NCI-H2029 (cell line): ENCODE measurements around the gene GNLY.
"Not testable (repeated sequence)": the region's sequence is repeated elsewhere in the genome, so short reads cannot be mapped to it uniquely, and the experiment has no call there.

ENCODE experiments used
- DNase-seq: peaks from one replicate; lab custom pipeline; 2025; lab: John Stamatoyannopoulos, UW

GNLY gene

GRCh38 chr2:85710687-85711577 lies 16.8 kb downstream of the GNLY start:
- DNase-seq: peak; percentile 75

- DNase-seq: no peak
These were observed 17.5 kb downstream of the GNLY start for GRCh38 chr2:85711578-85712060.

GRCh38 chr2:85712336-85712735 lies 18.2 kb downstream of the GNLY start:
- DNase-seq: no peak

- peak; percentile 29 for DNase-seq
These were observed 18.9 kb downstream of the GNLY start for GRCh38 chr2:85712849-85713612.

GRCh38 chr2:85713836-85714235 lies 19.7 kb downstream of the GNLY start:
- DNase-seq: peak; percentile 84

GRCh38 chr2:85714421-85714820 lies 20.3 kb downstream of the GNLY start:
- not testable (repeated sequence) for DNase-seq

- no peak for DNase-seq
These were observed 20.7 kb downstream of the GNLY start for GRCh38 chr2:85714841-85715240.

- no peak for DNase-seq
These were observed 22.3 kb downstream of the GNLY start for GRCh38 chr2:85716346-85716914.

- no peak for DNase-seq
These were observed 23.3 kb downstream of the GNLY start for GRCh38 chr2:85717308-85718008.

- no peak for DNase-seq
These were observed 23.8 kb downstream of the GNLY start for GRCh38 chr2:85718009-85718391.

- DNase-seq: no peak
These were observed 24.8 kb downstream of the GNLY start for GRCh38 chr2:85718885-85719492.

GRCh38 chr2:85719609-85720240 lies 25.6 kb downstream of the GNLY start:
- no peak for DNase-seq

- DNase-seq: no peak
These were observed 26.4 kb downstream of the GNLY start for GRCh38 chr2:85720533-85720932.

- DNase-seq: no peak
These were observed 27.5 kb downstream of the GNLY start for GRCh38 chr2:85721641-85722040.

- no peak for DNase-seq
These were observed 28.4 kb downstream of the GNLY start for GRCh38 chr2:85722519-85722918.

GRCh38 chr2:85723707-85724360 lies 29.7 kb downstream of the GNLY start:
- no peak for DNase-seq

GRCh38 chr2:85724731-85725181 lies 30.6 kb downstream of the GNLY start:
- DNase-seq: no peak

- DNase-seq: no peak
These were observed 31.3 kb downstream of the GNLY start for GRCh38 chr2:85725451-85725850.

- DNase-seq: no peak
These were observed 33.6 kb downstream of the GNLY start for GRCh38 chr2:85727798-85728197.

GRCh38 chr2:85728342-85728741 lies 34.2 kb downstream of the GNLY start:
- DNase-seq: no peak
